GM18868 (cell line): ENCODE results near the gene PIM3.
"Not testable (repeated sequence)": the region's sequence is repeated elsewhere in the genome, so short reads cannot be mapped to it uniquely, and the experiment has no call there.

ENCODE experiments used
- ATAC-seq: cut with Tn5 transposase; IDR thresholded peaks from one replicate; pipeline ENCODE4 v1.9.1; 2021; ENCODE audit warnings: mild to moderate bottlenecking, moderate library complexity; ENCODE audit not compliant: unreplicated experiment

PIM3 gene

DNA sequence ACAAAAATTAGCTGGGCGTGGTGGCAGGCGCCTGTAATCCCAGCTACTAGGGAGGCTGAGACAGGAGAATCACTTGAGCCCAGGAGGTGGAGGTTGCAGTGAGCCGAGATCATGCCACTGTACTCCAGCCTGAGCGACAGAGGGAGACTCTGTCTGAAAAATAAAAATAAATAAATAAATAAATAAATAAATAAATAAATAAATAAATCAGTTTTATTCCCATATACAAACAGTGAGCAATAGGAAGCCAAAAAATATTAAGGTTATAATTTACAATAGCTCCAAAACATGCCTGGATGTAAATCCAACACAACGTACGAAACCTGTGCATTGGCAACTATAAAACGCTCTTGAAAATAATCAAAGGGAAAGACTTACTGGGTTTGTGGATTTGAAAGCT lies 21.2 kb downstream of the PIM3 start:
- not testable (repeated sequence) for ATAC-seq

DNA sequence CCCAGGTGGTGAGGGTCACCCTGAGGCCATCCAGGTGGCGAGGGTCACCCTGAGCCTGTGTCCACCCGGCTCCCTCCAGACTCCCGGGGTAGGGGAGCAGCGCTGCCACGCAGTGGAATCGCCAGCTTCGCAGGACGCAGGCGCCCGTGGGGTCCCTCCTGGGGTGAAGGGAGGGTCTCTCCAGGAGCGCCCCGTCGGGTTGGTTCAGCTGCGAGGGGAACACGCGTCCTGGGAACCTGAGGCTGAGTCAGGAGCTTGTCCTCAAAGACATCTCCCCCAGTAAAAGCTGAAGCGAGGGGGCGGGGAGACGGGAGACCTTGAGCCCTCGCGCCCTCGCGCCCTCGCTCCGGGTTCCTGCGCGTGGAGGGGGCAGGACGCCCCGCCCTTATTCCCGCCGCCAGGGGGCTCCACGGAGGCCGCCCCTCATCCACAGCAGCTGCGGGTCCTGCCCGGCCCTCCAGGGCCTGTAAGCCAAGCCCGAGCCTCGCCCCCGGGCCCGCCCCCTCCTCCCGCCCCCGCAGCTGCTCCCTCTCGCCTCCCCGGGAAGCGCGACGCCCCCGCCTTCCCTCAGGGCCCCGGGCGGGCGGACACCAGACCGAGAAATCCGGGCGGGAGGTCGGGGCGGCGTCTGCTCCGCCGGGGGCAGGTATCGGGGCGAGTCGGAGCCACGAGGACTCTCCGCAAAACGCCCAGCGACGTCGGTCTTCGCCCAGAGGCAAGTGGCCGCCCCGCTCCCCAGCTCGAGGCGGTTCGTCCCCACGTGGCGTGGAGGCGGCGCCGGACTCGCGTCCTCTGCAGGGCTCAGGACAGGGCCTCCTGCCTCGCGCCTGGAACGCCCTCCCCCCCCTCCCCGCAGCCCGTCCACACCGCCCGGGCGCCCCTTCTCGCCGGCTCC lies 22.8 kb downstream of the PIM3 start:
- no peak for ATAC-seq

DNA sequence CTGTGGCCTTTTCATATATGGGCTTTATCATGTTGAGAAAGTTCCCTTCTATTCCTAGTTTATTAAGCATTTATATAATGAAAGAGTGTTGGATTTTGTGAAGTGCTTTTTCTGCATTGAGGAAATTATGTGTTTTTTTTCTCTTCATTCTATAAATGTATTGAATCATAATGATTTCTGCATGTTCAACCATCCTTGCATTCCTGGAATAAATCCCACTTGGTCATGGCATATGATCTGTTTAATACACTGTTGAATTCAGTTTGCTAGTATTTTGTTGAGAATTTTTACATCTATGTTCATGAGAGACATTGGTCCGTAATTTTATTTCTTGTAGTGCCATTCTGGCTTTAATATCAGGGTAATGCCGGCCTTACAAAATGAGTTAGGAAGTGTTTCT lies 25.8 kb downstream of the PIM3 start:
- ATAC-seq, result no peak

DNA sequence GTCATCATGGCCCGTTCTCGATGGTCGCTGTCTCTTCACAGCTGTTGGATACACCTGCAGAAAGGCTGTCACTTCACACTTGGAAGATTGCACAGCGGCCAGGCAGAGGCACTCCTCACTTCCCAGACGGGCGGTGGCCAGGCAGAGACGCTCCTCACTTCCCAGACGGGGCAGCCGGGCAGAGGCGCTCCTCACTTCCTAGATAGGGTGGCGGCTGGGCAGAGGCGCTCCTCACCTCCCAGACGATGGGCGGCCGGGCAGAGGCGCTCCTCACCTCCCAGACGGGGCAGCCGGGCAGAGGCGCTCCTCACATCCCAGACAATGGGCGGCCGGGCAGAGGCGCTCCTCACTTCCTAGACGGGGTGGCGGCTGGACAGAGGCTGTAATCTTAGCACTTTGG lies 29.3 kb downstream of the PIM3 start:
- not testable (repeated sequence) for ATAC-seq

- ATAC-seq, result no peak
Measured at GRCh38 chr22:49991167-49991566, 30.6 kb downstream of the PIM3 start.

DNA sequence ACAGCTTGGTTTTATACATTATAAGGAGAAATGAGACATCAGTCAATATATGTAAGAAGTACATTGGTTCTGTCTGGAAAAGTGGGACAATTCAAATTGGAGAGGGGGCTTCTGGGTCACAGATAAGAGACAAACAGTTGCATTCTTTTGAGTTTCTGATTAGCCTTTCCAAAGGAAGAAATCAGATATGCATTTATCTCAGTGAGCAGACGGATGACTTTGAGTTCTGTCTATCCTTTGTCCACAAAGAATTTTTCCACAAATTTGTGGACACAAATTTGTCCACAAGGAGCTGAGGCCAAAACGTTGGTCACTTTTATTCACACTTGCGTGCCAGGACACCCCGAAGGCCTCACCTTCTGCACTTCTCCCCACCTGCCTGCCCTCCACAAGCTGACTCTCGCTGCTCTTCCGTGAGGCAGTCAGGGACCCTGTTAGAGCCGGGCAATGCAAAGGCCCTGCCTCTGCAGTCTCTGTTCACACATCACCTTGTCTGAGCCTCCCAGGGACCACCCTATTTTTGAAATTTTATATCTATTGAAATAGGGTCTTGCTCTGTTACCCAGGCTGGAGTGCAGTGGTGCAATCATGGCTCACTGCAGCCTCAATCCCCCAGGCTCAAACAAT lies 31.4 kb downstream of the PIM3 start:
- ATAC-seq, result no peak

- no peak for ATAC-seq
Measured at GRCh38 chr22:49992921-49993648, 32.5 kb downstream of the PIM3 start.

- no peak for ATAC-seq
Measured at GRCh38 chr22:49993649-49994360, 33.2 kb downstream of the PIM3 start.

- ATAC-seq, result no peak
Measured at GRCh38 chr22:49994361-49995040, 33.9 kb downstream of the PIM3 start.

GRCh38 chr22:49995041-49995360 lies 34.4 kb downstream of the PIM3 start:
- no peak for ATAC-seq

GRCh38 chr22:49995361-49996118 lies 35.0 kb downstream of the PIM3 start:
- no peak for ATAC-seq

GRCh38 chr22:49996119-49996517 lies 35.5 kb downstream of the PIM3 start:
- ATAC-seq, result no peak

DNA sequence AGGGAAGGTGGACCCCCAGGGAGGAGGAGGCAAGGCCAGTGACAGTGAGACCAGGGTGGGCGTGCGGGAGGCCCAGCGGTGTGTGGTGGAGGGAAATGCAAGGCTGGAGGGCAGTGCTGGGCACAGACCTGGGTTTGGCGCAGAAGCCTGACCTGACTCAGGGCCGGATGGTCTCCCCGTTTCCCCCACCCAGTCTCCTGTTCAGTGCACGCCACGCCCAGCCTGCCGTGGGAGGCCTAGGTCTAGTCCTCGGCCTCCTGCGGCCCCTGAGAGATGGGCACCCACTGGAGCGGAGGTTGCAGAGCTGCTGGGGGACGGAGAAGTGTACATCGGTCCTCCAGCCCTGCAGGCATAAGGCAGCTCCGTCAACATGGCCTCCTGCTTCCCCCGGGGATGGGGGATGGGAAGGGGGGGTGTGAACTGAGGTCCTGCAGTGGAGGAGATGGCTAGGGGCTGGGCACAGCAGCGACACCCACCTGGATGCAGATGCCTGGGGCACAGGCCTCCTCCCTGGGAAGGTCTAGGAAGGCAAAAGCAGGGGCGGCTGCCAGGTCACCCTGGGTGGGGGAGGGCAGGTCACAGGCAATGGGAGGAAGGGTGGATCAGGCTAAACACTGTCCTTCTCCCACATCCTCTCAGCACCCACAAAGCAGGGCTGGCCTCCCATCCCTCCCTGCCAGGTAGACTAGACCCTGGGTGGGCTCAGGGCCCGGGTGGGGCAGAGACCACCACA lies 36.1 kb downstream of the PIM3 start:
- no peak for ATAC-seq

DNA sequence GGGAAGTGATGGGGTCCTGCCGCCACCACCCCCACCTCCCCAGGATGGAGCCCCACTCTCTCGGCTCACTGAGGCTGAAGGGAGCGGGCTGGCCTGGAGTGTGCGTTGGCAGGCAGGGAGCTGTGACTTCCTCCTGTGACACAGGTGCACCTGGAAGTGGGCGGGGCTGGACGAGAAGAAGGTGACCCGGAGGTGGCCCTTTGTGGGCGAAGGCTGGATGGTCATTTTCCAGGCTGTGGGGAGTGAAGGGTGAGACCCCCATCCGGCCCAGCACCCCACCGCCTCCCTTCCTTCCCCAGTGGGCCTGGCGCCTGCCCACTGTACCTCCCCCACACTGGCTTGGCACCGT lies 36.7 kb downstream of the PIM3 start:
- no peak for ATAC-seq

DNA sequence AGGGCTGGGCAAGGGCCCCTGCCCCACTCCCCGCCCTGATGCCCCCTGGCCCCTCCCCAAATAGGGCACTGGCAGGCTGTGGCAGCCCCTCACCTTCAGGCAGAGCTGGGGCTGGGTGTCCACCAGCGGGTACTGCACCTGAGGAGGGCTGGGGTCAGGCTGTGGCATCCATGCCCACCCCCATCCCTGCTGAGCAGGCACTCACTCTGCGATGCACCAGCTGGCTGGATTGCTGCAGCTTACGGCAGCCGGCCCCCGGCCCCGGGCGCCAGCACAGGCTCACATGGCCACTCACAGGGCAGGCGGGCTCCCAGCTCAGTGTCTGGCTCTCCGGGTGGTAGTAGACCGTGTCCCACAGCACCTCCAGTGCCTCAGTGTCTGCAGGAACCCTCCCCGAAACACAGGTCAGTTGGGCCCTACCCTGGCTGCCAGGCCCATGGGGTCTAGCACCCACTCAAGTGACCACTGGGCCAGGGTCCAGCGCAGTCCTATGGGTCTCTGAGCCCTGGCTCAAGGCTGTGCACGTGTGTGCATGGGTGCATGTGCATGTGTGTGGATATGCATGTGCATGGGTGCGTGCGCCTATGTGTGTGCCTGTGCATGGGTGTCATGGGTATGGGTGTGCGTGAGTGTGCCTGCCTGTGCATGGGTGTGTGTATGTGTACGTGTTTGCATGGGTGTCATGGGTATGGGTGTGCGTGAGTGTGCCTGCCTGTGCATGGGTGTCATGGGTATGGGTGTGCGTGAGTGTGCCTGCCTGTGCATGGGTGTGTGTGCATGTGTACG lies 37.6 kb downstream of the PIM3 start:
- ATAC-seq, result no peak

DNA sequence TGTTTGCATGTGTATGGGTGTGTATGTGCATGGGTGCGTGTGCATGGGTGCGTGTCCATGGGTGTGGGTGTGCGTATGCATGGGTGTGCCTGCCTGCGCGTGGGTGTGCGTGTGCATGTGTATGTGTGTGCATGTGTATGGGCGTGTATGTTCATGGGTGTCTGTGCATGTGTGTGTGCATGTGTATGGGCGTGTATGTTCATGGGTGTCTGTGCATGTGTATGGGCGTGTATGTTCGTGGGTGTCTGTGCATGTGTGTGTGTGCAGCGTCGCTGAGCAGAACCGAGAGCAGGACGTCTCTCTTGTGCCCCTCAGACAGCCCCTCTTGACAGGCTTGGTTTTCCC lies 38.1 kb downstream of the PIM3 start:
- ATAC-seq, result no peak

GRCh38 chr22:49999063-49999945 lies 38.7 kb downstream of the PIM3 start:
- ATAC-seq, result no peak
